NCI-H1048 (cell line): ENCODE data around the gene MRAP2.

Experiments
- DNase-seq: peaks from one replicate; lab custom pipeline; 2025; lab: John Stamatoyannopoulos, UW

Gene MRAP2

DNA sequence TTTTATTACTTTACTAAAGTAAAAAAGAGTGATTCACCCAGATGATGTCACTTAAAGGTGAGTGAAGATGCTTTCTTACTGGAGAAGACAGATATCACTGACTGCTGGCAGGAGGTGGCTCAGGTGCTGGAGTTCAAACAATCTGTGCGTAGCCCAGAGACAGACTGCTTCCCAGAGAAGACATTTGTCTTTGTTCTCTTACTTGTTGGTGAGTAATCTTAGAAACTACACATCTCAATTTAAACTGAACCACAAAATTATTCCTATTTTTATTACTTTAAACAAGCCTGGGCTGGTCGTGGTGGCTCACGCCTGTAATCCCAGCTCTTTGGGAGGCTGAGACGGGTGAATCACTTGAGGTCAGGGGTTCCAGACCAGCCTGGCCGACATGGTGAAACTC lies 101.7 kb downstream of the MRAP2 start:
- DNase-seq, result no peak

GRCh38 chr6:84136364-84137050 lies 102.9 kb downstream of the MRAP2 start:
- no peak for DNase-seq

DNA sequence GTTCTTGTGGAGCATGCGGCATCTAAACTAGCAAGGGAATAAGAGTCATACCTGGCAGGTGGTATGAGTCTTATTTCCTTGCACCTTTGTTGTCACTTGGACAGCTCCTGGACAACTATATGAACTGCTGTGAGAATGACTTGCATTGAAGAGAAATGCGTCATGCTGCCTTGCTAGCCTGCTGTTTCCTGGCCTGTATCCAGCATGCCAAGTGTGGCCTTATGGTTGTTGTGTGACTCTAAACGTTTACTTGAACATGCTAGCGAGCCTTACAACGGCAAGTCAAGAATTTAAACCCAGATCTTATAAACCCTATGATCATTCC lies 103.4 kb downstream of the MRAP2 start:
- DNase-seq, result no peak

DNA sequence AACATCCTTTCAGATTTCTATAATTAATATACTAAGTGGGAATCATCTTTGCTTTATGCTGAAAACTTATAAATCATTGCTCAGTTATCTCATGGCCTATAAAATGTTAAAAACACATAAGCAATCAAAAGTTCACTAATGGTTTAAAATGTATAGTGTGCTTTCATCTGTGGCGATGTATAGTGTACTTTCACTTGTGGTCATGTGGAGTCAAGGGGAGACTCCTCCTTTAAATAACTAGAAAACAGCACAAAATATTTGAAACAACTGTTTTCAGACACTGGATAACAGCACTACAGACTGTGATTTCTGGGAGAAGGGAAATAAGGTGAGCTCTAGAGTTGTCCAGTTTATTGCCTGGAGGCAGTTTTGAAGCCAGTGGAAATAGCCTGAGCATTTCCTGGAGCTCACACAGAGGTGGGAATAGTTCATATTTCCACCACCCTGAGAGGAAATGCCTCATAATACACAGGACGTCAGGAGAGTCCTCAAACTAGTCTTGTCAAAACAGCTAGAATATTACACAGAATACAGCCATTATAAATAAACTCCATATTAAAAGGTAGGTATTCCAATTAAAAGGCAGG lies 104.5 kb downstream of the MRAP2 start:
- no peak for DNase-seq

DNA sequence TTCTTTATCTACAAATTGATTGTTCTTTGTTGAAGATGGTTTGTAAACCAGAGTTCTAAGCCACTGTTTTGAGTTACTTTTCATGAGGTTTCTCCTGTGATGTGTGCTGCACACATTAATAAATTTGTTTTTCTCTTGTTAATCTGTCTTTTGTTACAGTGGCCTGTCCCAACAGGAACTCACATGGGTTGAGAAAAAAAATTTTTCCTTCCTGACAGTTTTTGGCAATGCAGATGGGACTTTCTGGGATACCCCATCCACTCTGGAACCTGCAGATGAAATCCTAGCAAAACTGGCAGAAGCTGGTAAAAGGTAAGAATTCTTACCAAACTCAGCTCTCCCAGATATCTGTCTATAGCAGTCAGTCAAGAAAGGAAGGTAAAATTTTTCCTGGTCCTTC lies 105.7 kb downstream of the MRAP2 start:
- no peak for DNase-seq
